Trophoblast cell (in vitro differentiated cells and primary cell): Measurements from ENCODE around the gene TIMP2.

Experiments
- DNase-seq, 2 donors: peaks; one replicate each; pipeline ENCODE4 v3.0.0-alpha.2; 2016
- H2AFZ ChIP-seq: 2 replicates; pipeline ENCODE4 v1.6.1; 2013; ENCODE audit warnings: low read length, moderate library complexity, mild to moderate bottlenecking; ENCODE audit not compliant: insufficient read depth, poor library complexity
- H2AK5ac ChIP-seq: 2 replicates; pipeline ENCODE4 v1.6.1; 2013; ENCODE audit warnings: mild to moderate bottlenecking, low read length
- H2BK120ac ChIP-seq: 2 replicates; pipeline ENCODE4 v1.6.1; 2013; ENCODE audit warnings: low read length, mild to moderate bottlenecking, moderate library complexity; ENCODE audit not compliant: insufficient read depth, poor library complexity
- H2BK12ac ChIP-seq: 2 replicates; pipeline ENCODE4 v1.6.1; 2013; ENCODE audit warnings: mild to moderate bottlenecking, low read length, moderate library complexity
- H2BK5ac ChIP-seq: 2 replicates; pipeline ENCODE4 v1.6.1; 2013; ENCODE audit warnings: low read length, low read depth, moderate library complexity, mild to moderate bottlenecking; ENCODE audit not compliant: poor library complexity
- H3K14ac ChIP-seq: 2 replicates; pipeline ENCODE4 v1.6.1; 2013; ENCODE audit warnings: mild to moderate bottlenecking, low read length
- H3K18ac ChIP-seq: 2 replicates; pipeline ENCODE4 v1.6.1; 2013; ENCODE audit warnings: mild to moderate bottlenecking, low read length
- H3K23ac ChIP-seq: 2 replicates; pipeline ENCODE4 v1.6.1; 2013; ENCODE audit warnings: low read length
- H3K27ac ChIP-seq: 2 replicates; pipeline ENCODE4 v1.5.1; 2013; ENCODE audit warnings: low read depth, mild to moderate bottlenecking, inconsistent platforms, low read length, moderate library complexity
- H3K27me3 ChIP-seq: 2 replicates; pipeline ENCODE4 v1.6.1; 2013; ENCODE audit warnings: inconsistent platforms, mild to moderate bottlenecking, low read length, moderate library complexity; ENCODE audit not compliant: insufficient read depth
- H3K36me3 ChIP-seq, 2 experiments: 1 replicate in 1 of 2; 2 replicates in 1 of 2; pipeline ENCODE4 v1.6.1; 2013; ENCODE audit warnings: low read length in 2 of 2, mild to moderate bottlenecking in 2 of 2, moderate library complexity in 1 of 2; ENCODE audit not compliant: insufficient read depth in 2 of 2, control insufficient read depth in 1 of 2
- H3K4ac ChIP-seq: 2 replicates; pipeline ENCODE4 v1.6.1; 2013; ENCODE audit warnings: low read depth, mild to moderate bottlenecking, low read length, moderate library complexity
- H3K4me1 ChIP-seq, 2 experiments: 1 replicate in 1 of 2; 2 replicates in 1 of 2; pipeline ENCODE4 v1.6.1; 2013; ENCODE audit warnings: low read length in 2 of 2, mild to moderate bottlenecking in 2 of 2, moderate library complexity in 1 of 2; ENCODE audit not compliant: insufficient read depth in 2 of 2, control insufficient read depth in 1 of 2
- H3K4me2 ChIP-seq: 2 replicates; pipeline ENCODE4 v1.6.1; 2013; ENCODE audit warnings: inconsistent platforms, mild to moderate bottlenecking, low read length, moderate library complexity
- H3K4me3 ChIP-seq: 2 replicates; pipeline ENCODE4 v1.5.1; 2013; ENCODE audit warnings: mild to moderate bottlenecking, low read depth, low read length, inconsistent platforms
- H3K79me1 ChIP-seq: one replicate; pipeline ENCODE4 v1.6.1; 2013; ENCODE audit warnings: low read length
- H3K79me2 ChIP-seq: 2 replicates; pipeline ENCODE4 v1.6.1; 2013; ENCODE audit warnings: low read length, mild to moderate bottlenecking; ENCODE audit not compliant: control insufficient read depth, insufficient read depth, poor library complexity
- H3K9ac ChIP-seq: 2 replicates; pipeline ENCODE4 v1.6.1; 2013; ENCODE audit warnings: mild to moderate bottlenecking, low read length
- H3K9me3 ChIP-seq: 2 replicates; pipeline ENCODE4 v1.6.1; 2013; ENCODE audit warnings: low read depth, mild to moderate bottlenecking, control low read depth, inconsistent platforms, low read length; ENCODE audit not compliant: insufficient read depth
- H4K12ac ChIP-seq: 2 replicates; pipeline ENCODE4 v1.6.1; 2013; ENCODE audit warnings: low read depth, mild to moderate bottlenecking, low read length, moderate library complexity
- H4K8ac ChIP-seq: 2 replicates; pipeline ENCODE4 v1.6.1; 2013; ENCODE audit warnings: low read depth, mild to moderate bottlenecking, low read length, moderate library complexity
- H4K91ac ChIP-seq: one replicate; pipeline ENCODE4 v1.6.1; 2013; ENCODE audit warnings: low read depth, mild to moderate bottlenecking, low read length, moderate library complexity
- WGBS: extraction: QIAGEN DNeasy Blood & Tissue Kit; methylation state at CpG from one replicate; pipeline ENCODE4 v1.1.7; 2013; ENCODE audit warnings: missing lambda C conversion rate; ENCODE audit not compliant: insufficient read length, insufficient coverage; ENCODE audit errors: extremely low coverage; 5-methylcytosine and 5-hydroxymethylcytosine counted together

TIMP2 gene

DNA sequence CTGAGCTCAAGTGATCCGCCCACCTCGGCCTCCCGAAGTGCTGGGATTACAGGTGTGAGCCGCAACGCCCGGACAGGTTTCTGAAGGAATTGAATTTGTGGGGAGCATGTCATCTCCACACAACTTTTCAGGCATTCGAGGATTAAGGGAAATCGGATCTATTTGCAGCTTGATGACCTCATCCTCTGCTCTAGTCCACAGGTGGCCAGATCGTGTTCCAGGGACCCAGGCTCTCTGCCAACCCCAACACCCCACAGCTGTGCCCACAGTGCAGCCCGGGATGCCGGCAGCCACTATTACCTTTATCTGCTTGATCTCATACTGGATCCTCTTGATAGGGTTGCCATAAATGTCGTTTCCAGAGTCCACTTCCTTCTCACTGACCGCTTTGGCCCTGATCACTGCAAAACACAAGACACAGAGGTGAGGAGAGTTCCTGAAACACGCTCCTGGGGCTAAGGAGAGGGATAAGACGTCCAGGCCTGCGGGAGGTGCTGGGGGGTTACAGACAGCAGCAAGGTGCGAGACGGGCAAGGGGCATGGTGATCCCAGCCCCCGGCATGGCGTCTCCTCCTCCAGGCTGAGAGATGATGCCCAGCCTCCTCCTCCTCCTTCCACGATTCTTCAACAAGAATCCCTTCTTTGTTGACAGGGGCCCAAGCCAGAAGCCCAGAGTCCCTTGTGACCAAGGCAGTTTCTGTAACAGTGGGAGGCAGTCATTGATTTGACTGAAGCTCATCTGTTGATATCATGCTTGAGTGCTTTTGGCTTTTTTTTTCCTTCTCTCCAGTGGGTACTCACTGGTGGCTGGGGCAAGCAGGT is 51.5 kb downstream of the TIMP2 start:
- Histone ChIP-seq H3K4me2 (no peak overlapping the region), H4K12ac (no peak overlapping the region), H3K4me3 (no peak overlapping the region), H3K23ac (no peak overlapping the region), H3K27me3 (no peaks in the 10 kb centered on the region), H3K36me3 (peaks cover 14 to 17% of the 10 kb centered on the region in 2 experiments), H3K9me3 (peaks cover 5% of the 10 kb centered on the region), H3K14ac (no peak overlapping the region), H3K79me2 (no peaks in the 10 kb centered on the region), H3K27ac (no peak overlapping the region), H4K91ac (no peak overlapping the region), H2BK12ac (no peak overlapping the region), H2BK120ac (no peak overlapping the region), H3K4ac (no peak overlapping the region), H2AFZ (no peak overlapping the region), H2AK5ac (no peak overlapping the region), H3K18ac (no peak overlapping the region), H3K9ac (no peak overlapping the region), H4K8ac (no peak overlapping the region), H2BK5ac (no peak overlapping the region), H3K79me1 (peaks cover 4% of the 10 kb centered on the region), H3K4me1 (peaks cover 8 to 11% of the 10 kb centered on the region in 2 experiments)
- WGBS: no CpG with 5 or more reads among the region's 21 CpGs
- DNase-seq: no peak

- Histone ChIP-seq H3K79me2 (no peaks in the 10 kb centered on the region), H3K4me2 (no peak overlapping the region), H3K27me3 (no peaks in the 10 kb centered on the region), H3K27ac (no peak overlapping the region), H3K23ac (no peak overlapping the region), H3K18ac (no peak overlapping the region), H3K79me1 (peaks cover 4% of the 10 kb centered on the region), H3K9me3 (peaks cover 1% of the 10 kb centered on the region), H3K4me3 (no peak overlapping the region), H2AFZ (no peak overlapping the region), H2BK120ac (no peak overlapping the region), H4K91ac (no peak overlapping the region), H3K4ac (no peak overlapping the region), H3K14ac (no peak overlapping the region), H3K4me1 (peaks cover 8 to 11% of the 10 kb centered on the region in 2 experiments), H4K12ac (no peak overlapping the region), H2BK12ac (no peak overlapping the region), H2BK5ac (no peak overlapping the region), H3K36me3 (peaks cover 14 to 23% of the 10 kb centered on the region in 2 experiments), H3K9ac (no peak overlapping the region), H4K8ac (no peak overlapping the region), H2AK5ac (no peak overlapping the region)
- no peak for DNase-seq
- no CpG with 5 or more reads among the region's 6 CpGs for WGBS
Observed at GRCh38 chr17:78872486-78872885, 52.7 kb downstream of the TIMP2 start.

- Histone ChIP-seq H2BK12ac (no peak overlapping the region), H2BK120ac (no peak overlapping the region), H3K9me3 (peaks cover 1% of the 10 kb centered on the region), H4K91ac (no peak overlapping the region), H3K79me2 (no peaks in the 10 kb centered on the region), H3K4ac (no peak overlapping the region), H2AFZ (no peak overlapping the region), H2AK5ac (no peak overlapping the region), H3K27ac (no peak overlapping the region), H3K4me1 (peaks cover under 1 to 4% of the 10 kb centered on the region in 2 experiments), H3K23ac (no peak overlapping the region), H4K8ac (no peak overlapping the region), H3K4me2 (no peak overlapping the region), H4K12ac (no peak overlapping the region), H2BK5ac (no peak overlapping the region), H3K79me1 (peaks cover under 1% of the 10 kb centered on the region), H3K36me3 (peaks cover 14 to 23% of the 10 kb centered on the region in 2 experiments), H3K27me3 (no peaks in the 10 kb centered on the region), H3K14ac (no peak overlapping the region), H3K9ac (no peak overlapping the region), H3K4me3 (no peak overlapping the region), H3K18ac (no peak overlapping the region)
- DNase-seq: no peak
- WGBS: no CpG with 5 or more reads among the region's 15 CpGs
Observed at GRCh38 chr17:78870621-78871020, 54.6 kb downstream of the TIMP2 start.

DNA sequence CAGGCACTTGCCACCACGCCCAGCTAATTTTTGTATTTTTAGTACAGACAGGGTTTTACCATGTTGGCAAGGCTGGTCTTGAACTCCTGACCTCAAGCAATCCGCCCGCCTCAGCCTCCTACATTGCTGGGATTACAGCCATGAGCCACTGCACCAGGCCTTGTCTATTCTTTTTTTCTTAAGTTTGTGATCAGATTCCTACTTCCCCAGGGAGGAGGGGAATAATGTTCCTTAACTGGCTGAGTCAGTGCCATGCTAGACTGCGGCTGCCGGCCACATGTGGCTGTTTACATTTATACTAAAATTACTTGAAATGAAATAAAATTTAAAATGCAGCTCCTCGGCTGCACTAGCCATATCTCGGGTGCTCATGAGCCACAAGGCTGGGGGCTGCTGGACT is 56.8 kb downstream of the TIMP2 start:
- no CpG with 5 or more reads among the region's 7 CpGs for WGBS
- Histone ChIP-seq H3K79me1 (no peaks in the 10 kb centered on the region), H2BK120ac (no peak overlapping the region), H2BK12ac (no peak overlapping the region), H3K27me3 (no peaks in the 10 kb centered on the region), H4K12ac (no peak overlapping the region), H3K79me2 (no peaks in the 10 kb centered on the region), H3K4ac (no peak overlapping the region), H3K36me3 (peaks cover 9 to 22% of the 10 kb centered on the region in 2 experiments), H2AFZ (no peak overlapping the region), H3K4me1 (no peaks in the 10 kb centered on the region), H3K18ac (no peak overlapping the region), H3K27ac (no peak overlapping the region), H2BK5ac (no peak overlapping the region), H3K9ac (no peak overlapping the region), H3K9me3 (no peaks in the 10 kb centered on the region), H3K23ac (no peak overlapping the region), H2AK5ac (no peak overlapping the region), H3K14ac (no peak overlapping the region), H3K4me3 (no peak overlapping the region), H4K91ac (no peak overlapping the region), H4K8ac (no peak overlapping the region), H3K4me2 (no peak overlapping the region)
- no peak for DNase-seq
